HG02798 (cell line): ENCODE results near the gene MYL6.
A peak's percentile ranks its signal among the peaks of the same experiment; 100 is the strongest.
"Not testable (repeated sequence)": the region's sequence is repeated elsewhere in the genome, so short reads cannot be mapped to it uniquely, and the experiment has no call there.

Experiments used
- ATAC-seq: cut with Tn5 transposase; IDR thresholded peaks from one replicate; pipeline ENCODE4 v1.9.1; 2021; ENCODE audit warnings: mild to moderate bottlenecking; ENCODE audit not compliant: unreplicated experiment, poor library complexity

Gene MYL6

GRCh38 chr12:56158029-56158925, at the start of gene MYL6:
MYL6 (plus strand) TSS chr12:56158359; CDS start chr12:56158402, 43 bp downstream.
- peak; percentile 89 for ATAC-seq

- no peak for ATAC-seq
Measured at GRCh38 chr12:56110571-56110970, 47.6 kb upstream of the MYL6 start.

- ATAC-seq, result no peak
Measured at GRCh38 chr12:56114084-56114483, 44.1 kb upstream of the MYL6 start.

- no peak for ATAC-seq
Measured at GRCh38 chr12:56115329-56115728, 42.8 kb upstream of the MYL6 start.

GRCh38 chr12:56116267-56117081, 41.7 kb upstream of the MYL6 start, which contains the start of gene RPL41:
RPL41 (plus strand) TSS chr12:56116633.
- peak; percentile 52 for ATAC-seq

- ATAC-seq, result not testable (repeated sequence)
Measured at GRCh38 chr12:56117082-56117706, 41.0 kb upstream of the MYL6 start.

GRCh38 chr12:56117778-56118687, 40.1 kb upstream of the MYL6 start, which contains the start of gene ZC3H10:
ZC3H10 (plus strand) TSS chr12:56118266; CDS start chr12:56120563, 2,297 bp downstream.
- ATAC-seq, result peak; percentile 83

GRCh38 chr12:56118688-56119357, 39.3 kb upstream of the MYL6 start:
- peak; percentile 1 for ATAC-seq

- ATAC-seq, result no peak
Measured at GRCh38 chr12:56119361-56119796, 38.8 kb upstream of the MYL6 start.

GRCh38 chr12:56120158-56120846, 37.9 kb upstream of the MYL6 start:
- no peak for ATAC-seq

- ATAC-seq, result no peak
Measured at GRCh38 chr12:56121204-56121870, 36.8 kb upstream of the MYL6 start.

- no peak for ATAC-seq
Measured at GRCh38 chr12:56122637-56123036, 35.5 kb upstream of the MYL6 start.

GRCh38 chr12:56124133-56124532, 34.0 kb upstream of the MYL6 start:
- no peak for ATAC-seq

GRCh38 chr12:56126732-56127239, 31.4 kb upstream of the MYL6 start:
- no peak for ATAC-seq

GRCh38 chr12:56127485-56127887, 30.7 kb upstream of the MYL6 start:
- no peak for ATAC-seq

GRCh38 chr12:56127888-56128669, 30.1 kb upstream of the MYL6 start, which contains the start of gene ESYT1:
ESYT1 (plus strand) TSS chr12:56128267; CDS start chr12:56128320, 53 bp downstream.
- peak; percentile 93 for ATAC-seq
